Lower leg skin (tissue), 4 donors: ENCODE measurements around the gene SLC6A3. TPM values are rescaled to one million over a fixed set of nuclear protein-coding genes. Genes with fewer than 3 reads are reported as not detected.

ENCODE experiments used
- DNase-seq, 2 donors: peaks; one replicate each; pipeline ENCODE4 v3.0.0-alpha.2; 2019; ENCODE audit warnings: low spot score in 2 of 2
- H3K4me3 ChIP-seq: fragments of 200-600 bp; sonication (generic); 2 replicates; pipeline ENCODE4 v1.5.1; 2017; ENCODE audit warnings: mild to moderate bottlenecking, low read depth; ENCODE audit not compliant: poor library complexity, severe bottlenecking
- CTCF ChIP-seq, 3 donors: fragments of 450-650 bp; IDR thresholded peaks; one replicate each; pipeline ENCODE4 v1.5.1; 2016; ENCODE audit warnings: antibody characterized with exemption in 3 of 3, mild to moderate bottlenecking in 3 of 3, moderate library complexity in 2 of 3
- POLR2A ChIP-seq, 2 donors: fragments of 450-650 bp; IDR thresholded peaks; one replicate each; pipeline ENCODE4 v1.6.1; 2016 to 2017; ENCODE audit warnings: antibody characterized with exemption in 2 of 2, mild to moderate bottlenecking in 1 of 2, moderate library complexity in 1 of 2
- WGBS, 2 donors: methylation state at CpG; one replicate each; pipeline ENCODE4 v1.1.5; 2018; 5-methylcytosine and 5-hydroxymethylcytosine counted together
- intact Hi-C: fragments of 100-400 bp; cut with DNase I; formaldehyde crosslinking; loops from one replicate; pipeline ENCODE4 v1.15.0; 2023; ENCODE audit warnings: low total_unique reads
- total RNA-seq, 4 donors: library from RNA; depleted of rRNA; stranded (reverse); fragments of >200 nt; gene quantifications; one replicate each; pipeline ENCODE4 v1.1.0, GENCODE V29; 2016

SLC6A3 gene
- total RNA-seq, 4 donors from 2014 or later: not detected

GRCh38 chr5:1349246-1349645 is 96.0 kb downstream of the SLC6A3 start:
- no peak overlapping the region for H3K4me3 ChIP-seq
- intact Hi-C loops: no loop called here
- WGBS, 2 donors: 40 to 48% methylated on average over 12 of the region's 12 CpGs
- DNase-seq: no peak
- TF ChIP-seq CTCF (IDR thresholded peaks at IDR 0.05): no peak
- no peak for TF ChIP-seq POLR2A (IDR thresholded peaks at IDR 0.05)

- H3K4me3 ChIP-seq: no peak overlapping the region
- TF ChIP-seq POLR2A (IDR thresholded peaks at IDR 0.05): no peak
- no peak for TF ChIP-seq CTCF (IDR thresholded peaks at IDR 0.05)
- intact Hi-C loops: no loop called here
- 70 to 78% methylated on average over 1 of the region's 1 CpG for WGBS, 2 donors
- no peak for DNase-seq
Measured at GRCh38 chr5:1348986-1349245, 96.3 kb downstream of the SLC6A3 start.

- WGBS, 2 donors: 56 to 66% methylated on average over 10 of the region's 10 CpGs
- DNase-seq: no peak
- H3K4me3 ChIP-seq: no peak overlapping the region
- TF ChIP-seq POLR2A (IDR thresholded peaks at IDR 0.05): no peak
- TF ChIP-seq CTCF (IDR thresholded peaks at IDR 0.05): no peak
- intact Hi-C loops: no loop called here
Measured at GRCh38 chr5:1347571-1347970, 97.7 kb downstream of the SLC6A3 start.

GRCh38 chr5:1346627-1347440 is 98.4 kb downstream of the SLC6A3 start:
- intact Hi-C loops: no loop called here
- TF ChIP-seq POLR2A (IDR thresholded peaks at IDR 0.05) (no peak), CTCF (IDR thresholded peaks at IDR 0.05) (no peak)
- H3K4me3 ChIP-seq: no peak overlapping the region
- WGBS, 2 donors: 77 to 86% methylated on average over 20 to 21 of the region's 21 CpGs
- DNase-seq: no peak

- peak overlapping the region; percentile 85 for H3K4me3 ChIP-seq
- intact Hi-C loops: no loop called here
- no peak for TF ChIP-seq CTCF (IDR thresholded peaks at IDR 0.05)
- DNase-seq: no peak
- 64 to 72% methylated on average over 24 to 27 of the region's 27 CpGs for WGBS, 2 donors
Measured at GRCh38 chr5:1345876-1346626, 99.2 kb downstream of the SLC6A3 start.
